HepG2 (cell line): Measurements from ENCODE around the gene PCNX1. TPM values are rescaled to one million over a fixed set of nuclear protein-coding genes. Genes with fewer than 3 reads are reported as not detected.

Experiments
- ATAC-seq: fragments of 200-7000 bp; cut with Tn5 transposase; 3 replicates; pipeline ENCODE4 v1.9.1; 2020; ENCODE audit warnings: mild to moderate bottlenecking, moderate library complexity
- BruUV-seq: library from RNA; stranded (reverse); fragments of 400-500 nt; replicated peaks from 2 replicates; lab custom pipeline; 2021; lab: Mats Ljungman, UMichigan
- CTCF ChIA-PET: fragments of 300-600 bp; formaldehyde crosslinking; extraction: SDS; loops from one replicate; lab custom pipeline; 2021; ENCODE audit warnings: low total read pairs, inconsistent platforms, low intra/inter-chr PET ratio; lab: Yijun Ruan, JAX
- POLR2A ChIA-PET: fragments of 350-600 bp; sonication (Branson Sonifier 250); formaldehyde crosslinking; loops from one replicate; lab custom pipeline; 2020; ENCODE audit warnings: antibody characterized with exemption, inconsistent platforms; lab: Yijun Ruan, JAX
- DNase-seq: peaks from one replicate; pipeline ENCODE4 v3.0.0-alpha.2; 2015; ENCODE audit warnings: low spot score
- FAIRE-seq: peaks from 3 replicates; lab custom pipeline; 2011; peaks lifted over from hg19 to GRCh38; lab: Jason Lieb, UNC
- H2AFZ ChIP-seq: one replicate; pipeline ENCODE4 v1.6.1; 2011; ENCODE audit warnings: low read length, inconsistent platforms
- H3K27ac ChIP-seq: fragments of 300-600 bp; 3 replicates; pipeline ENCODE4 v1.8.0; 2011; ENCODE audit warnings: mixed run types, mild to moderate bottlenecking, mixed read lengths, low read length, inconsistent platforms; ENCODE audit not compliant: insufficient read depth; ENCODE audit errors: extremely low read length
- H3K27me3 ChIP-seq, 2 experiments: fragments of 200-600 bp in 1 of 2; 2 replicates in 1 of 2; 3 replicates in 1 of 2; pipeline versions ENCODE4 v1.6.0 to v1.8.0; 2011; ENCODE audit warnings: low read length in 2 of 2, mild to moderate bottlenecking in 2 of 2, moderate library complexity in 2 of 2, inconsistent platforms in 1 of 2; ENCODE audit not compliant: insufficient read depth in 2 of 2, control insufficient read depth in 1 of 2
- H3K36me3 ChIP-seq, 2 experiments: fragments of 200-600 bp in 1 of 2; replicated peaks in 1 of 2; 2 replicates in 1 of 2; 3 replicates in 1 of 2; pipeline versions ENCODE4 v1.5.1 to v1.8.0; 2011; ENCODE audit warnings: low read length in 2 of 2, inconsistent platforms in 1 of 2; ENCODE audit not compliant: insufficient read depth in 2 of 2, control insufficient read depth in 1 of 2
- H3K4me1 ChIP-seq: 2 replicates; pipeline ENCODE4 v1.5.1; 2012; ENCODE audit warnings: low read length, inconsistent platforms; ENCODE audit not compliant: insufficient read depth
- H3K4me2 ChIP-seq: 2 replicates; pipeline ENCODE4 v1.6.0; 2011; ENCODE audit warnings: low read depth, low read length, inconsistent platforms
- H3K4me3 ChIP-seq, 3 experiments: fragments of 200-600 bp in 1 of 3; sonication (generic), shearing (Covaris generic) in 1 of 3; replicated peaks in 1 of 3; 2 replicates each; pipeline ENCODE4 v1.5.1; 2011 to 2016; ENCODE audit warnings: low read length in 3 of 3, inconsistent platforms in 2 of 3, low read depth in 2 of 3, mild to moderate bottlenecking in 2 of 3, control low read depth in 1 of 3, mixed read lengths in 1 of 3; ENCODE audit not compliant: insufficient read depth in 1 of 3
- H3K79me2 ChIP-seq: one replicate; pipeline ENCODE4 v1.6.1; 2011; ENCODE audit warnings: low read length, inconsistent platforms; ENCODE audit not compliant: insufficient read depth
- H3K9ac ChIP-seq: 2 replicates; pipeline ENCODE4 v1.6.0; 2011; ENCODE audit warnings: mild to moderate bottlenecking, low read depth, low read length, inconsistent platforms; ENCODE audit not compliant: insufficient read depth
- H3K9me3 ChIP-seq: 2 replicates; pipeline ENCODE4 v1.5.1; 2012; ENCODE audit warnings: mild to moderate bottlenecking, low read length
- H4K20me1 ChIP-seq: 2 replicates; pipeline ENCODE4 v1.6.0; 2011; ENCODE audit warnings: inconsistent platforms, mild to moderate bottlenecking, low read length, moderate library complexity; ENCODE audit not compliant: insufficient read depth
- ADNP ChIP-seq: sonication (generic); formaldehyde crosslinking; IDR thresholded peaks from 2 replicates; pipeline ENCODE4 v1.4.0; 2020; ENCODE audit warnings: missing genetic modification reagents
- BCL6 ChIP-seq: IDR thresholded peaks from 2 replicates; pipeline ENCODE4 v1.6.1; 2016; ENCODE audit warnings: missing genetic modification reagents, missing compliant biosample characterization
- FOXA3 ChIP-seq: IDR thresholded peaks from 2 replicates; pipeline ENCODE4 v1.6.1; 2016; ENCODE audit warnings: missing genetic modification reagents, missing compliant biosample characterization
- MTA1 ChIP-seq: sonication (generic); formaldehyde crosslinking; IDR thresholded peaks from 2 replicates; pipeline ENCODE4 v1.4.0; 2020; ENCODE audit warnings: missing genetic modification reagents, mild to moderate bottlenecking, borderline replicate concordance
- PHF20 ChIP-seq: sonication (generic); formaldehyde crosslinking; IDR thresholded peaks from 2 replicates; pipeline ENCODE4 v1.5.0; 2020; ENCODE audit warnings: mild to moderate bottlenecking, missing genetic modification reagents
- RAD51 ChIP-seq: fragments of 450-650 bp; IDR thresholded peaks from 2 replicates; pipeline ENCODE4 v1.6.1; 2016; ENCODE audit warnings: borderline replicate concordance
- RBFOX2 ChIP-seq: fragments of 200-400 bp; formaldehyde crosslinking; IDR thresholded peaks from 2 replicates; pipeline ENCODE4 v1.6.1; 2017; ENCODE audit warnings: low read depth, mild to moderate bottlenecking, low read length
- ZNF331 ChIP-seq: sonication (generic); formaldehyde crosslinking; IDR thresholded peaks from 2 replicates; pipeline ENCODE4 v1.4.0; 2020; ENCODE audit warnings: missing genetic modification reagents
- ZNF383 ChIP-seq: sonication (generic); formaldehyde crosslinking; IDR thresholded peaks from 2 replicates; pipeline ENCODE4 v1.4.0; 2020; ENCODE audit warnings: missing genetic modification reagents, mild to moderate bottlenecking, borderline replicate concordance
- ZNF549 ChIP-seq: sonication (generic); formaldehyde crosslinking; IDR thresholded peaks from 2 replicates; pipeline ENCODE4 v1.5.0; 2020; ENCODE audit warnings: missing genetic modification reagents
- ZNF746 ChIP-seq: sonication (generic); formaldehyde crosslinking; IDR thresholded peaks from 2 replicates; pipeline ENCODE4 v1.8.0; 2022; ENCODE audit warnings: mild to moderate bottlenecking, missing genetic modification reagents
- ZNF891 ChIP-seq: sonication (generic); formaldehyde crosslinking; IDR thresholded peaks from 2 replicates; pipeline ENCODE4 v1.5.0; 2020; ENCODE audit warnings: mild to moderate bottlenecking, missing genetic modification reagents
- ZSCAN21 ChIP-seq: sonication (generic); formaldehyde crosslinking; IDR thresholded peaks from 2 replicates; pipeline ENCODE4 v1.8.0; 2022; ENCODE audit warnings: mild to moderate bottlenecking, missing genetic modification reagents, moderate library complexity, borderline replicate concordance
- WGBS: methylation state at CpG from one replicate; pipeline ENCODE4 v1.1.6; 2017; ENCODE audit warnings: low lambda C conversion rate; 5-methylcytosine and 5-hydroxymethylcytosine counted together
- in situ Hi-C: cut with HindIII; loops from 2 replicates; pipeline ENCODE4 v1.10.0; 2017; ENCODE audit warnings: low pct_unique_long_range_greater_than_20kb; ENCODE audit not compliant: extremely low pct_ligation_motif_present
- intact Hi-C: fragments of 100-400 bp; cut with micrococcal nuclease; formaldehyde crosslinking; loops from one replicate; pipeline ENCODE4 v1.10.0; 2022; ENCODE audit not compliant: unreplicated experiment
- polyA plus RNA-seq, 8 experiments: library from polyadenylated mRNA; depleted of rRNA in 3 of 8; stranded (reverse) in 7 of 8; unstranded in 1 of 8; fragments of >200 nt; fragmentation: Illumina TruSeq in 4 of 8; extraction: Trizol in 4 of 8; gene quantifications; 2 replicates each; pipeline versions ENCODE4 v1.2.1 to v1.2.3, GENCODE V29; 2011 to 2016; ENCODE audit warnings: low read depth in 4 of 8, missing spikeins in 1 of 8, mixed read lengths in 1 of 8; ENCODE audit not compliant: insufficient read depth in 1 of 8
- total RNA-seq, 5 experiments: library from RNA; depleted of rRNA; stranded (reverse); fragments of >200 nt; fragmentation: Illumina TruSeq; extraction: Trizol; gene quantifications; 2 replicates each; pipeline ENCODE4 v1.2.3, GENCODE V29; 2016; ENCODE audit warnings: low read depth in 1 of 5
- TF ChIP-seq, protein P1 (sequence below): sonication (generic); formaldehyde crosslinking; conservative IDR thresholded peaks from 2 replicates; pipeline ENCODE4 v1.4.0; 2020; ENCODE audit warnings: missing genetic modification reagents
- TF ChIP-seq, protein P2 (sequence below): sonication (generic); formaldehyde crosslinking; conservative IDR thresholded peaks from 2 replicates; pipeline ENCODE4 v1.8.0; 2022; ENCODE audit warnings: missing genetic modification reagents

Gene PCNX1
- total and polyA plus RNA-seq, 2 of the 13 experiments (the other 11 are each of a cell fraction or from before 2014, with no cell fraction given): 24.9 to 30.3 TPM

DNA sequence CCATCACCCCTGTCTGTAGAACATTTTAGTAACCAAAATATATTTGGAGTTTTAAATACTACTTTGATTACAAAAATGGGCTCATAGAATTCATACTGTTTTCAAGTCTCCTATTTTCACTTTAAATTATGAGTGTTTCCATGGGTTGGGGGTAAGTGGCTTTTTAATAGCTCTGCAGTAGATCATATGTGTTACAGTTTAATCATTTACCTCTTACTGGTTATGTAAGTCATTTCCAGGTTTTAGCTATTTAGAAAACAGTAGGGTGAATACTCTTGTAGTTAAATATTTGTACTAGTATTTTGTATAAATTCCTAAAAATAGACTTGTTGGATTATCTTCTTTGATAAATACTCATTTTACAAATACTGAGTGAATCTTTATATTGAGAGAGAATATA, 8.2 kb downstream of the PCNX1 start:
- peaks cover 58% of the 10 kb centered on the region for H4K20me1 ChIP-seq
- no peak overlapping the region for H3K9ac ChIP-seq
- POLR2A ChIA-PET: no interaction called here
- H3K79me2 ChIP-seq: peaks cover 97% of the 10 kb centered on the region
- intact Hi-C loops: no loop called here
- no peak for ATAC-seq
- no peaks in the 10 kb centered on the region for H3K27me3 ChIP-seq
- CTCF ChIA-PET: no interaction called here
- no peak overlapping the region for H3K4me2 ChIP-seq
- no peak for FAIRE-seq
- no peaks in the 10 kb centered on the region for H3K9me3 ChIP-seq
- H2AFZ ChIP-seq: no peak overlapping the region
- H3K4me3 ChIP-seq: no peak overlapping the region
- H3K4me1 ChIP-seq: peaks cover 43% of the 10 kb centered on the region
- peaks cover 3 to 8% of the 10 kb centered on the region in 2 experiments; a peak in 3 of 5 replicates for H3K36me3 ChIP-seq
- no peak overlapping the region for H3K27ac ChIP-seq
- no peak for DNase-seq
- in situ Hi-C loops: no loop called here
- TF ChIP-seq, protein P1, sequence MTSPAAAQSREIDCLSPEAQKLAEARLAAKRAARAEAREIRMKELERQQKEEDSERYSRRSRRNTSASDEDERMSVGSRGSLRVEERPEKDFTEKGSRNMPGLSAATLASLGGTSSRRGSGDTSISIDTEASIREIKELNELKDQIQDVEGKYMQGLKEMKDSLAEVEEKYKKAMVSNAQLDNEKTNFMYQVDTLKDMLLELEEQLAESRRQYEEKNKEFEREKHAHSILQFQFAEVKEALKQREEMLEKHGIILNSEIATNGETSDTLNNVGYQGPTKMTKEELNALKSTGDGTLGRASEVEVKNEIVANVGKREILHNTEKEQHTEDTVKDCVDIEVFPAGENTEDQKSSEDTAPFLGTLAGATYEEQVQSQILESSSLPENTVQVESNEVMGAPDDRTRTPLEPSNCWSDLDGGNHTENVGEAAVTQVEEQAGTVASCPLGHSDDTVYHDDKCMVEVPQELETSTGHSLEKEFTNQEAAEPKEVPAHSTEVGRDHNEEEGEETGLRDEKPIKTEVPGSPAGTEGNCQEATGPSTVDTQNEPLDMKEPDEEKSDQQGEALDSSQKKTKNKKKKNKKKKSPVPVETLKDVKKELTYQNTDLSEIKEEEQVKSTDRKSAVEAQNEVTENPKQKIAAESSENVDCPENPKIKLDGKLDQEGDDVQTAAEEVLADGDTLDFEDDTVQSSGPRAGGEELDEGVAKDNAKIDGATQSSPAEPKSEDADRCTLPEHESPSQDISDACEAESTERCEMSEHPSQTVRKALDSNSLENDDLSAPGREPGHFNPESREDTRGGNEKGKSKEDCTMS (CRISPR knock-in tag): no peak
- TF ChIP-seq ZNF746 (CRISPR knock-in tag): no peak
- 0 out of 2 replicates have a peak, but pooled peaks have one; percentile 21 for TF ChIP-seq BCL6 (CRISPR knock-in tag)
- no peak for TF ChIP-seq MTA1 (CRISPR knock-in tag)
- no peak for TF ChIP-seq PHF20 (CRISPR knock-in tag)
- no TSS peak for BruUV-seq

GRCh38 chr14:70916300-70916699, 9.0 kb downstream of the PCNX1 start:
- WGBS: 98% methylated on average over 7 of the region's 7 CpGs
- no peak overlapping the region for H3K4me3 ChIP-seq
- no TSS peak for BruUV-seq
- H3K79me2 ChIP-seq: peaks cover 97% of the 10 kb centered on the region
- DNase-seq: no peak
- H4K20me1 ChIP-seq: peaks cover 53% of the 10 kb centered on the region
- peaks cover 34% of the 10 kb centered on the region for H3K4me1 ChIP-seq
- CTCF ChIA-PET: no interaction called here
- H3K36me3 ChIP-seq: peaks cover 3 to 8% of the 10 kb centered on the region in 2 experiments; a peak in 3 of 5 replicates
- intact Hi-C loops: no loop called here
- FAIRE-seq: no peak
- POLR2A ChIA-PET: no interaction called here
- no peak overlapping the region for H3K27ac ChIP-seq
- in situ Hi-C loops: no loop called here
- H3K4me2 ChIP-seq: no peak overlapping the region
- H3K27me3 ChIP-seq: no peaks in the 10 kb centered on the region
- no peak overlapping the region for H3K9ac ChIP-seq
- H3K9me3 ChIP-seq: no peaks in the 10 kb centered on the region
- no peak for ATAC-seq
- no peak overlapping the region for H2AFZ ChIP-seq
- TF ChIP-seq ZNF331 (CRISPR knock-in tag) (no peak), RBFOX2 (no peak), ZSCAN21 (CRISPR knock-in tag) (no peak), RAD51 (no peak), ZNF549 (CRISPR knock-in tag) (no peak), ZNF891 (no peak), ADNP (no peak), ZNF383 (CRISPR knock-in tag) (no peak), FOXA3 (CRISPR knock-in tag) (no peak)
- TF ChIP-seq, protein P2, sequence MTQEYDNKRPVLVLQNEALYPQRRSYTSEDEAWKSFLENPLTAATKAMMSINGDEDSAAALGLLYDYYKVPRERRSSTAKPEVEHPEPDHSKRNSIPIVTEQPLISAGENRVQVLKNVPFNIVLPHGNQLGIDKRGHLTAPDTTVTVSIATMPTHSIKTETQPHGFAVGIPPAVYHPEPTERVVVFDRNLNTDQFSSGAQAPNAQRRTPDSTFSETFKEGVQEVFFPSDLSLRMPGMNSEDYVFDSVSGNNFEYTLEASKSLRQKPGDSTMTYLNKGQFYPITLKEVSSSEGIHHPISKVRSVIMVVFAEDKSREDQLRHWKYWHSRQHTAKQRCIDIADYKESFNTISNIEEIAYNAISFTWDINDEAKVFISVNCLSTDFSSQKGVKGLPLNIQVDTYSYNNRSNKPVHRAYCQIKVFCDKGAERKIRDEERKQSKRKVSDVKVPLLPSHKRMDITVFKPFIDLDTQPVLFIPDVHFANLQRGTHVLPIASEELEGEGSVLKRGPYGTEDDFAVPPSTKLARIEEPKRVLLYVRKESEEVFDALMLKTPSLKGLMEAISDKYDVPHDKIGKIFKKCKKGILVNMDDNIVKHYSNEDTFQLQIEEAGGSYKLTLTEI (CRISPR knock-in tag): no peak
